ENCODE measurements around the gene CDK7. TPM values are rescaled to one million over a fixed set of nuclear protein-coding genes. Genes with fewer than 3 reads are reported as not detected.

Gene CDK7
- total RNA-seq, 1 experiment from 2014 or later, result 44.4 TPM

DNA sequence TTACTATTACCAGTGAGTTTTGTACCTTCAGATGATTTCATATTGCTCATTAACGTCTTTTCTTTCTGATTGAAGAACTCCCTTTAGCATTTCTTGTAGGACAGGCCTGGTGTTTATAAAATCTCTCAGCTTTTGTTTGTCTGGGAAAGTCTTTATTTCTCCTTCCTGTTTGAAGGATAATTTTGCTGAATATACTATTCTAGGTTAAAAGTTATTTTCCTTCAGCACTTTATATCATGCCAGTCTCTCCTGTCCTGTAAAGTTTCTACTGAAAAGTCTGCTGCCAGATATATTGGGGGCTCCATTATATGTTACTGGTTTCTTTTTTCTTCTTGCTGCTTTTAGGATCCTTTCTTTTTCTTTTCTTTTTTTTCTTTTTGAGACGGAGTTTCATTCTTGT lies 13.3 kb downstream of the CDK7 start:
- Histone ChIP-seq H3K27me3 (ENCODE audit: control insufficient read depth, insufficient read depth, low read length) (no peaks in the 10 kb centered on the region), H3K36me3 (ENCODE audit: control insufficient read depth, insufficient read depth, low read length) (no peaks in the 10 kb centered on the region; the same call in 1 of the 2 replicates), H3K4me3 (ENCODE audit: low read depth in 2 of 2, low read length in 2 of 2) (no peak overlapping the region), H3K4me1 (ENCODE audit: control insufficient read depth, insufficient read depth, low read length) (peaks cover 3% of the 10 kb centered on the region; the same call in 1 of the 2 replicates), H3K9me3 (ENCODE audit: control insufficient read depth, insufficient read depth, low read depth, low read length) (no peaks in the 10 kb centered on the region), H3K27ac (ENCODE audit: low read length) (no peak overlapping the region)
- ChIA-PET CTCF (no interaction called here), POLR2A (no interaction called here)
- no peak for TF ChIP-seq SIN3A (IDR thresholded peaks at IDR 0.05; ENCODE audit: borderline replicate concordance, insufficient read depth, low read depth, low read length)
- no peak for TF ChIP-seq TCF7L2 (IDR thresholded peaks at IDR 0.05; ENCODE audit: low read depth, low read length)
- no peak for TF ChIP-seq POLR2AphosphoS5 (IDR thresholded peaks at IDR 0.05; ENCODE audit: low read depth, low read length)
- TF ChIP-seq, protein P1, sequence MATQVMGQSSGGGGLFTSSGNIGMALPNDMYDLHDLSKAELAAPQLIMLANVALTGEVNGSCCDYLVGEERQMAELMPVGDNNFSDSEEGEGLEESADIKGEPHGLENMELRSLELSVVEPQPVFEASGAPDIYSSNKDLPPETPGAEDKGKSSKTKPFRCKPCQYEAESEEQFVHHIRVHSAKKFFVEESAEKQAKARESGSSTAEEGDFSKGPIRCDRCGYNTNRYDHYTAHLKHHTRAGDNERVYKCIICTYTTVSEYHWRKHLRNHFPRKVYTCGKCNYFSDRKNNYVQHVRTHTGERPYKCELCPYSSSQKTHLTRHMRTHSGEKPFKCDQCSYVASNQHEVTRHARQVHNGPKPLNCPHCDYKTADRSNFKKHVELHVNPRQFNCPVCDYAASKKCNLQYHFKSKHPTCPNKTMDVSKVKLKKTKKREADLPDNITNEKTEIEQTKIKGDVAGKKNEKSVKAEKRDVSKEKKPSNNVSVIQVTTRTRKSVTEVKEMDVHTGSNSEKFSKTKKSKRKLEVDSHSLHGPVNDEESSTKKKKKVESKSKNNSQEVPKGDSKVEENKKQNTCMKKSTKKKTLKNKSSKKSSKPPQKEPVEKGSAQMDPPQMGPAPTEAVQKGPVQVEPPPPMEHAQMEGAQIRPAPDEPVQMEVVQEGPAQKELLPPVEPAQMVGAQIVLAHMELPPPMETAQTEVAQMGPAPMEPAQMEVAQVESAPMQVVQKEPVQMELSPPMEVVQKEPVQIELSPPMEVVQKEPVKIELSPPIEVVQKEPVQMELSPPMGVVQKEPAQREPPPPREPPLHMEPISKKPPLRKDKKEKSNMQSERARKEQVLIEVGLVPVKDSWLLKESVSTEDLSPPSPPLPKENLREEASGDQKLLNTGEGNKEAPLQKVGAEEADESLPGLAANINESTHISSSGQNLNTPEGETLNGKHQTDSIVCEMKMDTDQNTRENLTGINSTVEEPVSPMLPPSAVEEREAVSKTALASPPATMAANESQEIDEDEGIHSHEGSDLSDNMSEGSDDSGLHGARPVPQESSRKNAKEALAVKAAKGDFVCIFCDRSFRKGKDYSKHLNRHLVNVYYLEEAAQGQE (IDR thresholded peaks at IDR 0.05; ENCODE audit: insufficient read depth in 1 of 2, low read depth in 2 of 2, low read length in 1 of 2), result no peak
- TF ChIP-seq, protein P2, sequence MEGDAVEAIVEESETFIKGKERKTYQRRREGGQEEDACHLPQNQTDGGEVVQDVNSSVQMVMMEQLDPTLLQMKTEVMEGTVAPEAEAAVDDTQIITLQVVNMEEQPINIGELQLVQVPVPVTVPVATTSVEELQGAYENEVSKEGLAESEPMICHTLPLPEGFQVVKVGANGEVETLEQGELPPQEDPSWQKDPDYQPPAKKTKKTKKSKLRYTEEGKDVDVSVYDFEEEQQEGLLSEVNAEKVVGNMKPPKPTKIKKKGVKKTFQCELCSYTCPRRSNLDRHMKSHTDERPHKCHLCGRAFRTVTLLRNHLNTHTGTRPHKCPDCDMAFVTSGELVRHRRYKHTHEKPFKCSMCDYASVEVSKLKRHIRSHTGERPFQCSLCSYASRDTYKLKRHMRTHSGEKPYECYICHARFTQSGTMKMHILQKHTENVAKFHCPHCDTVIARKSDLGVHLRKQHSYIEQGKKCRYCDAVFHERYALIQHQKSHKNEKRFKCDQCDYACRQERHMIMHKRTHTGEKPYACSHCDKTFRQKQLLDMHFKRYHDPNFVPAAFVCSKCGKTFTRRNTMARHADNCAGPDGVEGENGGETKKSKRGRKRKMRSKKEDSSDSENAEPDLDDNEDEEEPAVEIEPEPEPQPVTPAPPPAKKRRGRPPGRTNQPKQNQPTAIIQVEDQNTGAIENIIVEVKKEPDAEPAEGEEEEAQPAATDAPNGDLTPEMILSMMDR (IDR thresholded peaks at IDR 0.05), result no peak
- in situ Hi-C loops (cut with HindIII; ENCODE audit: low pct_unique_long_range_greater_than_20kb, low sequenced_read_pairs) (no loop called here), intact Hi-C loops (cut with micrococcal nuclease; ENCODE audit: unreplicated experiment) (no loop called here)
- DNase-seq (ENCODE audit: low read depth, low spot score), result no peak
- no peak for ATAC-seq
- no TSS peak for BruUV-seq (replicated peaks)

DNA sequence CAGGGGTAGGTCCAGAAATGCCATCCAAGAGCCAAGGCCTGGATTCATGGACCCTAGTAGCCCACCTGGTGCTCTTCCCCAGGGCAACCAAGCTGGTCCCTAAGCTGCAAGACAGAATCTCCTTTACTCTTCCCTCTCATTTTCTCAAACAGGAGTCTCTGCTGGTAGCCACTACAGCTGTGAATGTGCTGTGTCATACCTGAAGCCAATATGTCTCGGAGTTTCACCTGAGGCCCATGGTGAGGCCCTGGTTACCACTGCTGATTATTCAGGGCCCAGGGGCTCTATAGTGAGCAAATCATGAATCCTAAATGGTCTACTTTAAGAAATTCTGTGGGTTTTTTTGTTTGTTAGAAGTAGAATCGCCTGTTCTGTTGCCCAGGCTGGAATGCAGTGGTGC lies 15.9 kb downstream of the CDK7 start:
- H3K9me3 ChIP-seq (ENCODE audit: control insufficient read depth, insufficient read depth, low read depth, low read length), result no peaks in the 10 kb centered on the region
- ATAC-seq (no peak), DNase-seq (ENCODE audit: low read depth, low spot score) (no peak)
- intact Hi-C loops (cut with micrococcal nuclease; ENCODE audit: unreplicated experiment), result no loop called here
- ChIA-PET POLR2A (no interaction called here), CTCF (no interaction called here)
- in situ Hi-C loops (cut with HindIII; ENCODE audit: low pct_unique_long_range_greater_than_20kb, low sequenced_read_pairs), result no loop called here
- TF ChIP-seq, protein P2 (IDR thresholded peaks at IDR 0.05), result no peak
- TF ChIP-seq, protein P1 (IDR thresholded peaks at IDR 0.05; ENCODE audit: insufficient read depth in 1 of 2, low read depth in 2 of 2, low read length in 1 of 2), result no peak
- no TSS peak for BruUV-seq (replicated peaks)
- H3K4me3 ChIP-seq (ENCODE audit: low read depth in 2 of 2, low read length in 2 of 2), result no peak overlapping the region
- H3K27me3 ChIP-seq (ENCODE audit: control insufficient read depth, insufficient read depth, low read length), result no peaks in the 10 kb centered on the region
- H3K27ac ChIP-seq (ENCODE audit: low read length), result 0 out of 2 replicates have a peak overlapping the region, but pooled peaks have one; percentile 8
- peaks cover 3% of the 10 kb centered on the region; the same call in 1 of the 2 replicates for H3K4me1 ChIP-seq (ENCODE audit: control insufficient read depth, insufficient read depth, low read length)
- peaks cover 4% of the 10 kb centered on the region; the same call in 1 of the 2 replicates for H3K36me3 ChIP-seq (ENCODE audit: control insufficient read depth, insufficient read depth, low read length)

Measured in Panc1 (cell line).